Stimulated activated naive B cell treated with anti-CD40 and anti-IgM and Interleukin-4, amounts not matched to agents 10 μg/mL and 1 μg/mL and 100 μg/mL, for 72 hours (primary cell): ENCODE results near the gene LAIR2.
A peak's percentile ranks its signal among the peaks of the same experiment; 100 is the strongest.
"Not testable (repeated sequence)": the region's sequence is repeated elsewhere in the genome, so short reads cannot be mapped to it uniquely, and the experiment has no call there.

Experiments
- ATAC-seq, 2 donors: fragments of 150-1000 bp; cut with Tn5 transposase; replicated peaks; 2 replicates each; pipeline ENCODE4 v1.10.0; 2021; ENCODE audit warnings: moderate library complexity in 1 of 2
- DNase-seq: peaks from one replicate; pipeline ENCODE4 v3.0.0; 2021
- H3K27ac Mint-ChIP-seq: one replicate; pipeline ENCODE4 v1.8.0; 2022; ENCODE audit warnings: mild to moderate bottlenecking, mixed read lengths
- H3K27me3 Mint-ChIP-seq, 2 donors: one replicate each; pipeline ENCODE4 v1.8.0; 2022; ENCODE audit warnings: mixed read lengths in 2 of 2
- H3K36me3 Mint-ChIP-seq, 2 donors: one replicate each; pipeline ENCODE4 v1.8.0; 2022; ENCODE audit warnings: mixed read lengths in 2 of 2, mild to moderate bottlenecking in 1 of 2
- H3K4me1 Mint-ChIP-seq, 2 donors: one replicate each; pipeline ENCODE4 v1.8.0; 2022; ENCODE audit warnings: mixed read lengths in 2 of 2, mild to moderate bottlenecking in 1 of 2
- H3K4me3 Mint-ChIP-seq, 2 donors: one replicate each; pipeline ENCODE4 v1.8.0; 2022; ENCODE audit warnings: mild to moderate bottlenecking in 2 of 2, mixed read lengths in 2 of 2, moderate library complexity in 1 of 2
- H3K9me3 Mint-ChIP-seq, 2 donors: one replicate each; pipeline ENCODE4 v1.8.0; 2022; ENCODE audit warnings: mixed read lengths in 2 of 2, mild to moderate bottlenecking in 1 of 2

The LAIR2 gene

GRCh38 chr19:54473071-54473891, 29.4 kb upstream of the LAIR2 start, which contains the start of gene CDC42EP5:
CDC42EP5 (minus strand) TSS chr19:54473296; CDS start chr19:54465547, 7,749 bp downstream.
- Mint-ChIP-seq H3K4me1 (peaks cover 20 to 21% of the 10 kb centered on the region in 2 donors), H3K27me3 (peaks cover 58 to 71% of the 10 kb centered on the region in 2 donors), H3K9me3 (no peaks in the 10 kb centered on the region), H3K4me3 (no peak within 1 kb of the TSS), H3K36me3 (no peaks in the 10 kb centered on the region), H3K27ac (no peak within 1 kb of the TSS)
- ATAC-seq (peak in 1 of 2 donors; percentile 62), DNase-seq (no peak)

- H3K4me3 Mint-ChIP-seq = no peak overlapping the region
- no peak for ATAC-seq
Measured at GRCh38 chr19:54473892-54474372, 28.7 kb upstream of the LAIR2 start.

GRCh38 chr19:54475706-54476105, 26.9 kb upstream of the LAIR2 start:
- DNase-seq = no peak
- peaks cover 52 to 67% of the 10 kb centered on the region in 2 donors for H3K27me3 Mint-ChIP-seq
- H3K9me3 Mint-ChIP-seq = no peaks in the 10 kb centered on the region
- H3K4me1 Mint-ChIP-seq = peaks cover 13 to 24% of the 10 kb centered on the region in 2 donors
- ATAC-seq = no peak
- H3K36me3 Mint-ChIP-seq = no peaks in the 10 kb centered on the region
- H3K4me3 Mint-ChIP-seq = no peak overlapping the region
- H3K27ac Mint-ChIP-seq = no peak overlapping the region

More at GRCh38 chr19:54473892-54474372, 28.7 kb upstream of the LAIR2 start:
- H3K27ac Mint-ChIP-seq = no peak overlapping the region
- no peaks in the 10 kb centered on the region for H3K9me3 Mint-ChIP-seq
- peaks cover 62 to 72% of the 10 kb centered on the region in 2 donors for H3K27me3 Mint-ChIP-seq
- H3K4me1 Mint-ChIP-seq = peaks cover 20 to 21% of the 10 kb centered on the region in 2 donors
- no peak for DNase-seq
- no peaks in the 10 kb centered on the region for H3K36me3 Mint-ChIP-seq

- Mint-ChIP-seq H3K4me1 (peaks cover 18 to 28% of the 10 kb centered on the region in 2 donors), H3K27me3 (peaks cover 46 to 65% of the 10 kb centered on the region in 2 donors), H3K4me3 (no peak overlapping the region), H3K9me3 (no peaks in the 10 kb centered on the region), H3K36me3 (no peaks in the 10 kb centered on the region), H3K27ac (peak overlapping the region; percentile 56)
- ATAC-seq (no peak), DNase-seq (no peak)
Measured at GRCh38 chr19:54477650-54478049, 25.0 kb upstream of the LAIR2 start.

GRCh38 chr19:54478677-54479266, 23.9 kb upstream of the LAIR2 start:
- Mint-ChIP-seq H3K9me3 (no peaks in the 10 kb centered on the region), H3K4me3 (no peak overlapping the region), H3K27ac (no peak overlapping the region), H3K27me3 (peaks cover 42 to 63% of the 10 kb centered on the region in 2 donors), H3K36me3 (no peaks in the 10 kb centered on the region), H3K4me1 (peaks cover 14 to 28% of the 10 kb centered on the region in 2 donors)
- ATAC-seq = peak; percentile 48 to 56
- DNase-seq = no peak

GRCh38 chr19:54480051-54480450, 22.6 kb upstream of the LAIR2 start:
- Mint-ChIP-seq H3K9me3 (no peaks in the 10 kb centered on the region), H3K4me1 (peaks cover 15 to 30% of the 10 kb centered on the region in 2 donors), H3K4me3 (no peak overlapping the region), H3K36me3 (peaks cover 0 to 2% of the 10 kb centered on the region in 2 donors), H3K27me3 (peaks cover 44 to 65% of the 10 kb centered on the region in 2 donors), H3K27ac (no peak overlapping the region)
- DNase-seq = no peak
- ATAC-seq = no peak

GRCh38 chr19:54481326-54481930, 21.2 kb upstream of the LAIR2 start:
- Mint-ChIP-seq H3K9me3 (no peaks in the 10 kb centered on the region), H3K27ac (no peak overlapping the region), H3K36me3 (peaks cover 0 to 2% of the 10 kb centered on the region in 2 donors), H3K4me3 (no peak overlapping the region), H3K4me1 (peaks cover 17 to 39% of the 10 kb centered on the region in 2 donors), H3K27me3 (peaks cover 46 to 70% of the 10 kb centered on the region in 2 donors)
- DNase-seq = no peak
- peak; percentile 57 to 70 for ATAC-seq

GRCh38 chr19:54482889-54483288, 19.7 kb upstream of the LAIR2 start:
- H3K4me3 Mint-ChIP-seq = no peak overlapping the region
- DNase-seq (no peak), ATAC-seq (peak; percentile 64 to 65)
- H3K27me3 Mint-ChIP-seq = peaks cover 32 to 58% of the 10 kb centered on the region in 2 donors
- H3K4me1 Mint-ChIP-seq = peaks cover 17 to 39% of the 10 kb centered on the region in 2 donors
- no peak overlapping the region for H3K27ac Mint-ChIP-seq
- H3K9me3 Mint-ChIP-seq = no peaks in the 10 kb centered on the region
- peaks cover 0 to 2% of the 10 kb centered on the region in 2 donors for H3K36me3 Mint-ChIP-seq

GRCh38 chr19:54484451-54484850, 18.2 kb upstream of the LAIR2 start:
- H3K27ac Mint-ChIP-seq = peak overlapping the region; percentile 67
- no peak overlapping the region for H3K4me3 Mint-ChIP-seq
- H3K27me3 Mint-ChIP-seq = peaks cover 26 to 52% of the 10 kb centered on the region in 2 donors
- H3K36me3 Mint-ChIP-seq = peaks cover 0 to 2% of the 10 kb centered on the region in 2 donors
- H3K9me3 Mint-ChIP-seq = no peaks in the 10 kb centered on the region
- DNase-seq (no peak), ATAC-seq (no peak)
- H3K4me1 Mint-ChIP-seq = peaks cover 17 to 39% of the 10 kb centered on the region in 2 donors

GRCh38 chr19:54485851-54486250, 16.8 kb upstream of the LAIR2 start:
- peaks cover 32 to 56% of the 10 kb centered on the region in 2 donors for H3K27me3 Mint-ChIP-seq
- no peak overlapping the region for H3K27ac Mint-ChIP-seq
- H3K4me1 Mint-ChIP-seq = peaks cover 20 to 36% of the 10 kb centered on the region in 2 donors
- no peak for ATAC-seq
- DNase-seq = no peak
- H3K9me3 Mint-ChIP-seq = no peaks in the 10 kb centered on the region
- no peak overlapping the region for H3K4me3 Mint-ChIP-seq
- H3K36me3 Mint-ChIP-seq = peaks cover 0 to 2% of the 10 kb centered on the region in 2 donors

GRCh38 chr19:54489341-54489740, 13.3 kb upstream of the LAIR2 start:
- no peak for ATAC-seq
- no peak for DNase-seq
- no peak overlapping the region for H3K4me3 Mint-ChIP-seq
- peaks cover 0 to 1% of the 10 kb centered on the region in 2 donors for H3K9me3 Mint-ChIP-seq
- peaks cover 38 to 58% of the 10 kb centered on the region in 2 donors for H3K27me3 Mint-ChIP-seq
- H3K36me3 Mint-ChIP-seq = peaks cover 0 to 2% of the 10 kb centered on the region in 2 donors
- peaks cover 19 to 31% of the 10 kb centered on the region in 2 donors for H3K4me1 Mint-ChIP-seq
- H3K27ac Mint-ChIP-seq = no peak overlapping the region

- H3K27me3 Mint-ChIP-seq = peaks cover 35 to 54% of the 10 kb centered on the region in 2 donors
- peaks cover 0 to 1% of the 10 kb centered on the region in 2 donors for H3K9me3 Mint-ChIP-seq
Measured at GRCh38 chr19:54489766-54490165, 12.9 kb upstream of the LAIR2 start.

GRCh38 chr19:54492568-54492967, 10.1 kb upstream of the LAIR2 start:
- peaks cover 34 to 55% of the 10 kb centered on the region in 2 donors for H3K27me3 Mint-ChIP-seq
- H3K27ac Mint-ChIP-seq = no peak overlapping the region
- no peak for ATAC-seq
- H3K36me3 Mint-ChIP-seq = no peaks in the 10 kb centered on the region
- peaks cover 16 to 20% of the 10 kb centered on the region in 2 donors for H3K4me1 Mint-ChIP-seq
- H3K9me3 Mint-ChIP-seq = peaks cover 0 to 1% of the 10 kb centered on the region in 2 donors
- DNase-seq = no peak
- no peak overlapping the region for H3K4me3 Mint-ChIP-seq

More at GRCh38 chr19:54489766-54490165, 12.9 kb upstream of the LAIR2 start:
- H3K4me3 Mint-ChIP-seq = no peak overlapping the region
- no peak for ATAC-seq
- H3K4me1 Mint-ChIP-seq = peaks cover 17 to 31% of the 10 kb centered on the region in 2 donors
- no peak overlapping the region for H3K27ac Mint-ChIP-seq
- DNase-seq = no peak
- H3K36me3 Mint-ChIP-seq = no peaks in the 10 kb centered on the region

- not testable (repeated sequence) for H3K36me3 Mint-ChIP-seq, ATAC-seq, H3K9me3 Mint-ChIP-seq, H3K27ac Mint-ChIP-seq, H3K4me3 Mint-ChIP-seq, DNase-seq
- H3K27me3 Mint-ChIP-seq = peaks cover 34 to 55% of the 10 kb centered on the region in 2 donors
- peaks cover 18 to 20% of the 10 kb centered on the region in 2 donors for H3K4me1 Mint-ChIP-seq
Measured at GRCh38 chr19:54493056-54493455, 9.6 kb upstream of the LAIR2 start.
